ENCODE data around the gene NUP153.

Gene NUP153

GRCh38 chr6:17577059-17577458 is 129.7 kb downstream of the NUP153 start:
- no peak for TF ChIP-seq CTCF (conservative IDR thresholded peaks at IDR 0.05; ENCODE audit: control insufficient read depth, insufficient read depth, low read depth, low read length)
- H3K4me3 ChIP-seq (ENCODE audit: control insufficient read depth, low read depth, low read length), result no peak overlapping the region
- no peak for DNase-seq (ENCODE audit: low read depth)

GRCh38 chr6:17574866-17575560 is 131.7 kb downstream of the NUP153 start:
- no peak overlapping the region for H3K4me3 ChIP-seq (ENCODE audit: control insufficient read depth, low read depth, low read length)
- no peak for TF ChIP-seq CTCF (conservative IDR thresholded peaks at IDR 0.05; ENCODE audit: control insufficient read depth, insufficient read depth, low read depth, low read length)
- peak; percentile 92 for DNase-seq (ENCODE audit: low read depth)

- DNase-seq (ENCODE audit: low read depth), result no peak
- no peak for TF ChIP-seq CTCF (conservative IDR thresholded peaks at IDR 0.05; ENCODE audit: control insufficient read depth, insufficient read depth, low read depth, low read length)
Measured at GRCh38 chr6:17565399-17565798, 141.3 kb downstream of the NUP153 start.

More at GRCh38 chr6:17565399-17565798, 141.3 kb downstream of the NUP153 start:
- H3K4me3 ChIP-seq (ENCODE audit: control insufficient read depth, low read depth, low read length), result no peak overlapping the region

All from fibroblast of mammary gland (primary cell).